Panc1 (cell line): Measurements from ENCODE around the gene RAPGEF1. TPM values are rescaled to one million over a fixed set of nuclear protein-coding genes. Genes with fewer than 3 reads are reported as not detected.

ENCODE experiments used
- ATAC-seq: fragments of 200-7000 bp; cut with Tn5 transposase; 2 replicates; pipeline ENCODE4 v1.9.1; 2020; ENCODE audit warnings: mild to moderate bottlenecking, moderate library complexity
- BruUV-seq: library from RNA; stranded (reverse); fragments of 400-500 nt; replicated peaks from 2 replicates; lab custom pipeline; 2021; lab: Mats Ljungman, UMichigan
- CTCF ChIA-PET: fragments of 300-600 bp; sonication (Branson Sonifier 250); formaldehyde crosslinking; loops from one replicate; lab custom pipeline; 2022; ENCODE audit warnings: antibody characterized with exemption; lab: Charles Lee
- POLR2A ChIA-PET: fragments of 300-600 bp; sonication (Branson Sonifier 250); formaldehyde crosslinking; loops from one replicate; lab custom pipeline; 2022; ENCODE audit warnings: antibody characterized with exemption; lab: Charles Lee
- DNase-seq: peaks from one replicate; pipeline ENCODE4 v3.0.0-alpha.2; 2010; ENCODE audit warnings: low read depth, low spot score
- H3K27ac ChIP-seq: 2 replicates; pipeline ENCODE4 v1.5.1; 2011; ENCODE audit warnings: mild to moderate bottlenecking, low read length, inconsistent platforms
- H3K27me3 ChIP-seq: fragments of 200-500 bp; sonication (Bioruptor generic); 2 replicates; pipeline ENCODE4 v1.6.0; 2014; ENCODE audit warnings: low read length, inconsistent platforms; ENCODE audit not compliant: control insufficient read depth, insufficient read depth
- H3K36me3 ChIP-seq: fragments of 200-500 bp; sonication (Bioruptor generic); 2 replicates; pipeline ENCODE4 v1.5.1; 2014; ENCODE audit warnings: inconsistent platforms, mild to moderate bottlenecking, low read length, moderate library complexity; ENCODE audit not compliant: control insufficient read depth, insufficient read depth
- H3K4me1 ChIP-seq: 2 replicates; pipeline ENCODE4 v1.5.1; 2011; ENCODE audit warnings: inconsistent platforms, mild to moderate bottlenecking, low read length, moderate library complexity; ENCODE audit not compliant: control insufficient read depth, insufficient read depth
- H3K4me3 ChIP-seq, 2 experiments: 2 replicates each; pipeline ENCODE4 v1.5.1; 2011 to 2012; ENCODE audit warnings: low read depth in 2 of 2, low read length in 2 of 2, mild to moderate bottlenecking in 2 of 2, inconsistent platforms in 1 of 2, moderate library complexity in 1 of 2
- H3K9me3 ChIP-seq: fragments of 200-500 bp; sonication (Bioruptor generic); 2 replicates; pipeline ENCODE4 v1.5.1; 2014; ENCODE audit warnings: low read depth, mild to moderate bottlenecking, inconsistent platforms, low read length, moderate library complexity; ENCODE audit not compliant: control insufficient read depth, insufficient read depth
- CTCF ChIP-seq: fragments of 450-650 bp; IDR thresholded peaks from 2 replicates; pipeline ENCODE4 v1.5.1; 2017; ENCODE audit warnings: mild to moderate bottlenecking
- POLR2AphosphoS5 ChIP-seq: IDR thresholded peaks from 2 replicates; pipeline ENCODE4 v1.6.1; 2012; ENCODE audit warnings: mild to moderate bottlenecking, low read depth, low read length, moderate library complexity
- REST ChIP-seq, 2 experiments: IDR thresholded peaks; 2 replicates each; pipeline ENCODE4 v1.6.1; 2011 to 2012; ENCODE audit warnings: low read depth in 2 of 2, control low read depth in 1 of 2, low read length in 1 of 2, mild to moderate bottlenecking in 1 of 2, moderate library complexity in 1 of 2; ENCODE audit not compliant: insufficient read depth in 1 of 2
- SIN3A ChIP-seq: IDR thresholded peaks from 2 replicates; pipeline ENCODE4 v1.6.1; 2012; ENCODE audit warnings: low read depth, mild to moderate bottlenecking, low read length, moderate library complexity, borderline replicate concordance; ENCODE audit not compliant: insufficient read depth
- TCF7L2 ChIP-seq: IDR thresholded peaks from 2 replicates; pipeline ENCODE4 v1.6.1; 2011; ENCODE audit warnings: mild to moderate bottlenecking, low read depth, low read length, inconsistent platforms
- in situ Hi-C: cut with HindIII; loops from 2 replicates; pipeline ENCODE4 v1.10.0; 2016; ENCODE audit warnings: low sequenced_read_pairs, low pct_unique_long_range_greater_than_20kb
- intact Hi-C: fragments of 100-400 bp; cut with micrococcal nuclease; formaldehyde crosslinking; loops from one replicate; pipeline ENCODE4 v1.10.0; 2022; ENCODE audit not compliant: unreplicated experiment
- total RNA-seq: library from RNA; stranded (reverse); gene quantifications from one replicate; pipeline ENCODE4 v1.2.1, GENCODE V29; 2021; ENCODE audit not compliant: unreplicated experiment

The RAPGEF1 gene
- total RNA-seq, 1 experiment from 2014 or later: 86.8 TPM

- Histone ChIP-seq H3K4me1 (no peaks in the 10 kb centered on the region), H3K27me3 (no peaks in the 10 kb centered on the region), H3K27ac (no peak overlapping the region), H3K36me3 (peaks cover 4% of the 10 kb centered on the region), H3K4me3 (no peak overlapping the region), H3K9me3 (no peaks in the 10 kb centered on the region)
- no peak for ATAC-seq
- DNase-seq: no peak
- BruUV-seq: no TSS peak
- no peak for TF ChIP-seq CTCF
- no peak for TF ChIP-seq REST (IDR thresholded peaks at IDR 0.05; ENCODE audit: insufficient read depth in 1 of 2, low read depth in 2 of 2, low read length in 1 of 2)
- TF ChIP-seq TCF7L2: no peak
- no peak for TF ChIP-seq POLR2AphosphoS5
- TF ChIP-seq SIN3A: no peak
- ChIA-PET CTCF (no interaction called here), POLR2A (interaction anchor here (0.6 kb wide), 1 partner anchor 16 kb away, joined by 3 read pairs; no protein-coding TSS in a partner anchor)
- in situ Hi-C loops: no loop called here
- intact Hi-C loops: no loop called here
Observed at GRCh38 chr9:131624636-131625507, 115.0 kb downstream of the RAPGEF1 start.

GRCh38 chr9:131623655-131624330 lies 116.1 kb downstream of the RAPGEF1 start:
- ATAC-seq (no peak), DNase-seq (no peak)
- intact Hi-C loops: no loop called here
- H3K27me3 ChIP-seq: no peaks in the 10 kb centered on the region
- ChIA-PET CTCF (no interaction called here), POLR2A (interaction anchor here (0.6 kb wide), 1 partner anchor 15 kb away, joined by 3 read pairs; no protein-coding TSS in a partner anchor)
- H3K4me3 ChIP-seq: no peak overlapping the region
- BruUV-seq: no TSS peak
- H3K27ac ChIP-seq: no peak overlapping the region
- no peaks in the 10 kb centered on the region for H3K9me3 ChIP-seq
- H3K4me1 ChIP-seq: no peaks in the 10 kb centered on the region
- peaks cover 4% of the 10 kb centered on the region for H3K36me3 ChIP-seq
- no peak for TF ChIP-seq SIN3A
- no peak for TF ChIP-seq CTCF
- no peak for TF ChIP-seq TCF7L2
- TF ChIP-seq POLR2AphosphoS5: no peak
- no peak for TF ChIP-seq REST (IDR thresholded peaks at IDR 0.05; ENCODE audit: insufficient read depth in 1 of 2, low read depth in 2 of 2, low read length in 1 of 2)
- in situ Hi-C loops: no loop called here
